CD4-positive, alpha-beta T cell treated with Interferon alpha-2 for 1 hour (primary cell): ENCODE data around the gene OR1N2.
"Not testable (repeated sequence)": the region's sequence is repeated elsewhere in the genome, so short reads cannot be mapped to it uniquely, and the experiment has no call there.

Source experiments
- DNase-seq, 2 donors: peaks; one replicate each; pipeline ENCODE4 v3.0.0-alpha.2; 2020 to 2022

The OR1N2 gene

GRCh38 chr9:122552812-122553211 lies at the start of gene OR1N2:
TSS of gene OR1N2 (plus strand) at chr9:122553112. CDS start at chr9:122553212, 100 bp downstream.
- no peak for DNase-seq

DNA sequence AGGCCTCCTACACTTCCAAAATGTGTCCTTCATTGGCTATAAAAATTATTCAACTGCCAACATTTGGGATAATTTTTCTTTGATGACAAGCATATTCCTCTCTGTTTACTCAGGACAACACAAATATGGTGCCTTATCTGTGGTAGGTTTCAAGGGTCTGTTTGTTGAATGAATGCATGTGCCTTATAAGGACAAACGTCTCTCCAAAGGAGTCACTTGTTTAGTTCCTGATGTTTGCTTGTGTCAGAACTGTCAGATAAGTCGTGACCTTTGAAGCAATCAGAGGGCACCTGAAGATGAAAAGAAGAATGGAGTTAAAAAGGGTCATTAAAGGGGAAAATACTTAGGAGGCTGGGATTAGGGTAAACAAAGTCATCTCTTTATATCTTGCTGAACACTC lies 45.9 kb upstream of the OR1N2 start:
- DNase-seq: no peak

DNA sequence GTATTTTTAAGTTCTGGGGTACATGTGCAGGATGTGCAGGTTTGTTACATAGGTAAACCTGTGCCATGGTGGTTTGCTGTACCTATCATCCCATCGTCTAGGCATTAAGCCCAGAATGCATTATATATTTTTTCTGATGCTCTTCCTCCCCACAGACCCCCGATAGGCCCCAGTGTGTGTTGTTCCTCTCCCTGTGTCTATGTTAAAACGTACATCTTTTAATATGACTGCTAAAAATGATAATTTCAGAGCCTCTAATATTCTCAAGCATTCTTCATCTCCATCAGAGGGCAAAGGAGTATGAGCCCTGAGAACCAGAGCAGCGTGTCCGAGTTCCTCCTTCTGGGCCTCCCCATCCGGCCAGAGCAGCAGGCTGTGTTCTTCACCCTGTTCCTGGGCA lies 42.4 kb upstream of the OR1N2 start, which contains the start of gene OR1J2:
Gene OR1J2, plus strand, starts transcription at position 301 of the 400 bp plus-strand sequence. Its CDS starts 0 bp downstream, at position 301.
- DNase-seq: no peak

- DNase-seq: no peak
These were observed 34.7 kb upstream of the OR1N2 start for GRCh38 chr9:122518226-122518625.

GRCh38 chr9:122518841-122519240 lies 34.1 kb upstream of the OR1N2 start, which contains the start of gene OR1J4:
TSS of gene OR1J4 (plus strand) at chr9:122519141. CDS start at chr9:122519141, 0 bp downstream.
- DNase-seq: no peak

GRCh38 chr9:122519376-122519775 lies 33.5 kb upstream of the OR1N2 start:
- no peak for DNase-seq

DNA sequence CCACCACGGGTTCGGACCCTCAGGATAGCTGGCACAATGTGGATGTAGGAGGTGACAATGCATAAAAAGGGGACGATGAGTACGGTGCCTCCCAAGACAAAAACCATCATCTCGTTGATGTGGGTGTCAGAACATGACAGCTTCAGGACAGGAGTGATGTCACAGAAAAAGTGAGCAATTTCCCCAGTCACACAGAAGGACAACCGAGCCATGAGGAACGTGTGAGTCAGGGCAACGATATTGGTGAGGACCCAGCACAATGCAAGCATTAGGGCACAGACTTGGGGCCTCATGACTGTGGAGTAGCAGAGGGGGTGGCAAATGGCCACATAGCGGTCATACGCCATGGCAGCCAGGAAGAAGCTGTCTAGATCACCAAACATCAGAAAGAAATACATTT lies 26.3 kb upstream of the OR1N2 start:
- no peak for DNase-seq

DNA sequence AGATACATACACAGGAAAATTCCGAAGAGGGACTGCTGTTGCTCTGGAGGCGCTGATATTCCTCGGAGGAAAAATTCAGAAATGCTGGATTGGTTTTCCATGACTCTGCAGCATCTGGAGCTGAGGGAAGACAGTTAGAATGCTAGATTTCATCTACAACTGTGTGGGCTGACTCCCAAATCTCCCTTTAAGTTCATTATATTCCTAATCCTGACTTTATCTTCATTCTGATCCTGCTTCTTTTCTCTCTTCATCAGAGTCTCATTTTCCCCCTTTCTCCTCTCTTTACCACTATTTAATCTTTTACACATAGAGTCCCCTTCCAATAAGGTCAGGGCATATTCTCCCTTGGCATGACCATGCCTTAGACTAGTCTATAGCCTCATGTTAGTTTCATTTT lies 25.7 kb upstream of the OR1N2 start, which contains the start of gene OR1N1:
Gene OR1N1, minus strand, starts transcription at position 101 of the 400 bp plus-strand sequence. Its CDS starts 0 bp downstream, at position 101.
- DNase-seq: no peak

- not testable (repeated sequence) for DNase-seq
These were observed 21.8 kb upstream of the OR1N2 start for GRCh38 chr9:122531157-122531556.

GRCh38 chr9:122536134-122536533 lies 16.8 kb upstream of the OR1N2 start:
- DNase-seq: no peak

- not testable (repeated sequence) for DNase-seq
These were observed 15.8 kb upstream of the OR1N2 start for GRCh38 chr9:122537066-122537465.

DNA sequence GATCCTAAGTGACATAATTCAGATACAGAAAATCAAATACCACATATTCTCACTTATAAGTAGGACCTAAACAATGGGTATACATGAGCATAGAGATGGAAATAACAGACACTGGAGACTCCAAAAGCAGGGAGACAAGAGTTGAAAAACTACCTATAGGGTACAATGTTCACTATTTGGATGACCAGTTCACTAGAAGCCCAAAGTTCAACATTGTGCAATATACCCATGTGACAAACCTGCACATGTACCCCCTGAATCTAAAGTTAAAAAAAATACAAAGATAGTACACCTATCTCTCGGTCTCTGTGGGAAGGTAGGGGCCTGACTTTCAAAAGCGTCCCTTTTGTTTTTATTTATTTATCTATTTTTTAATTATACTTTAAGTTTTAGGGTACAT lies 14.2 kb upstream of the OR1N2 start:
- DNase-seq: no peak

GRCh38 chr9:122546196-122546595 lies 6.7 kb upstream of the OR1N2 start:
- no peak for DNase-seq

- DNase-seq: no peak
These were observed 1.5 kb upstream of the OR1N2 start for GRCh38 chr9:122551371-122551770.

DNA sequence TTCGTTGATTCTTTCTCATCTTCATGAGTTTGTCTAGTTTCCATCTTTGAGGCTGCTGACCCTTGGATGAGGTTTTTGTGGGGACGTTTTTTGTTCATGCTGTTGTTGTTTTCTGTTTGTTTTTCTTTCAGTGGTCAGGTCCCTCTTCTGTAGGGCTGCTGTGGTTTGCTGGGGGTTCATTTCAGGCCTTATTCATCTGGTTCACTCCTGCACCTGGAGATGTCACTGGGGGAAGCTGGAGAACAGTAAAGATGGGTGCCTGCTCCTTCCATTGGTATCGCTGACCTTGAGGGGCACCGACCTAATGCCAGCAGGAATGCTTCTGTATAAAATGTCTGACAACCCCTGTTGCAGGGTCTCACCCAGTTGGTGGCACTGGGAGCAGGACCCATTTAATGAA lies 8.5 kb downstream of the OR1N2 start:
- DNase-seq: no peak

DNA sequence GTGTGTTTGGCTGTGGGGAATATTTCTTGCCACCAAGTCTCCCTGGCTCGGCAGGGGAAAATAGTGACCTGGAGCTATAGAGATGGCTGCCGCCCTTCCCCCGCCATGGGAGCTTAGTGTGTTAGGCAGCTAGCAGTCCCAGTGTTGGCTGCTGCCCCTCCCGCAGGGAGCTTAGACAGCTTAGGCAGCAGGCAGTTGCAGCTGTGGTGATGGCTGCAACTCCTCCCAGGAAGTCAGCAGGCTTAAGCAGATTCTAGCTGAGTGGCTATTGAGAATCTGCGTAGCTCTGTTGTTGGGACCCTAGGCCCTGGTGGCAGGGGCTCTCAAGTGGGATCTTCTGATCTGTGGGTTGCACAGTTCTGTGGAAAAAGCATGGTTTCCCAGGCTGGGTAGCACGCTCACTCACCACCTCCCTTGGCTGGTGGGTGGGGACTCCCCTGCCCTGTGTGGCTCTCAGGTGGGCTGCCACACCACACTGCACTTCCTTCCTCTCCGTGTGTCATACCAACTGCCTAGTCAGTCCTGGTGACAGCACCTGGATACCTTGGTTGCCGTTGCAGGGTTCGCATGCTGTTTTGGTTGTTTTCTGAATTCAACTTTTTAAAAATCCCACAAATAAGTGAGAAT lies 9.3 kb downstream of the OR1N2 start:
- DNase-seq: no peak

GRCh38 chr9:122567901-122568300 lies 15.0 kb downstream of the OR1N2 start:
- no peak for DNase-seq

- DNase-seq: no peak
These were observed 19.5 kb downstream of the OR1N2 start for GRCh38 chr9:122572456-122572855.

DNA sequence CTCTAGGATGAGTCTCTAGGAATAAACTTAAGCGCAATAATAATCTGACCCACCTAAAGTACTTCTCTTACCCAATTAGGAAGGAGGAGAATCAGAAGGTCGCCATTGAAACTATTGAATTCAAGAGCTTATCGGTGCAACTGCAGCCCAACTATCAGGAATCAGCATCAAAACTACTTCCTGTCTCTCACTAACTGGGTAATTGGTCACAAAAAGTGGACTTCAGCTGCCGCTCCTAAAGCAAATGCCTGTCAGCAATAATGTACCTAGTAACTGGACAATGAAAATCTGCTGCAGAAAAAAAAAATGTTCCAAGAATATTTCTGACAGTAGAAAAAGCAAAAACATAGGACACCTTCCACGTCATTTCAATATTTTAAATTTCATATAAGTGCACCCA lies 27.0 kb downstream of the OR1N2 start:
- DNase-seq: no peak

DNA sequence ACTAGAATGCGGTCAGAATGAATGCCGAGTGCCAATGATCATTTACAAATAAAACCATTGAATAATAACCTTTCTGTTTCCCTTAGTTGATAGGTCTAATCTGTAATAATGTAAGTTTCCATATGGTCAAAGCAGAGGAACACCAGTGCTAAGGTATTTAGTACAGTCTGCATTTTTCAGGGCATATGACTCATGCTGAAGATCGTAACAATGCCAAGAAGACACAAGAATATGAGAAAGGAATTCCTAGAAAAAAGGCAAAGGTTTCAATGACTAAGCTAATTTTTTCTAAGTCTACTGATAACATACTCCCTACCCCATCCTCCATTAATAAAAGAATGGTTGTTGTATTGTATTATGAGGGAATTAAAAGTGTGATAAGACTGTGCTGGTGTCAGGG lies 27.4 kb downstream of the OR1N2 start:
- no peak for DNase-seq

GRCh38 chr9:122583284-122583683 lies 30.4 kb downstream of the OR1N2 start, which contains the start of gene OR1L8:
TSS of gene OR1L8 (minus strand) at chr9:122583384. CDS start at chr9:122568477, 14,907 bp downstream.
- not testable (repeated sequence) for DNase-seq
